Fibroblast of skin of left quadriceps (primary cell): ENCODE measurements around the gene AFF3.
A peak's percentile ranks its signal among the peaks of the same experiment; 100 is the strongest.
"Not testable (repeated sequence)": the region's sequence is repeated elsewhere in the genome, so short reads cannot be mapped to it uniquely, and the experiment has no call there.

Experiments
- DNase-seq, 2 experiments: peaks; one replicate each; pipeline ENCODE4 v3.0.0-alpha.2; 2013; ENCODE audit warnings: low read depth in 2 of 2

Gene AFF3

DNA sequence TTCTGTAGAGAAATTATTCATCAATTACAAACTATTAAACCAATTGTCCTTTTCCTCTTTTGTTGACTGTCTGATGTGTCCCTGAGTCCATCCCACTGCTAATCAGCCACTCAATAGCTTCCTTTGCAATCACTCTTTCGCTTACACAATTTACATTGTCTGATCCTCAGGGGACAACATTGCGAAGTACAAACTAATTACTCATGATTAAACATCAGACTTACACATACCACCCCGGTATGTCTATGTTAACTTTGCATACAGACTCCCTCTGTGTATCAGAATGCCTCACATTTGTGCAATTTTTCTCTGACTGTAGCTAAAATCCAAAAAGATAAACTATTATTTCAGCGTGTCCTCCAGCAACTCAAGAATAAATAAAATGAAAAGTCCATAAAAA lies 388.2 kb downstream of the AFF3 start:
- peak; percentile 77 to 79 for DNase-seq

DNA sequence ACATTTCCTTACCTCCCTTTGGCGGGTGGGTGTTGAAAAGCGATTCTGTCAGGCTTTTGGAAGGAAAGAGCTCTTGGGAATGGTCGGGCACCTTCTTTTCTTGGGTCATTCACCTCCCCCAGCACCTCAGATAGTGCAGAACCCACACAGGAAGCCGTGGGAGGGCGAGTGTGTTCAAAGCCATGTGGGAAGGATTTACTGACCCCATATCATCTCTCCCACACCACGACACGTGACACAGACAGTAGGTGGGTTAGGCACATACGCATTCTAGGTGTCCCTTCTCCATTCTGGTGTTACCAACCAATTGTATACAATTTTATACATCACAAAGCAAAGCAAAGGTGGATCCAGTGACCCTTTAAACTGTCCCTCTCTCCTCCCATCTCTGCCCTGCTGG lies 388.9 kb downstream of the AFF3 start:
- DNase-seq = no peak

DNA sequence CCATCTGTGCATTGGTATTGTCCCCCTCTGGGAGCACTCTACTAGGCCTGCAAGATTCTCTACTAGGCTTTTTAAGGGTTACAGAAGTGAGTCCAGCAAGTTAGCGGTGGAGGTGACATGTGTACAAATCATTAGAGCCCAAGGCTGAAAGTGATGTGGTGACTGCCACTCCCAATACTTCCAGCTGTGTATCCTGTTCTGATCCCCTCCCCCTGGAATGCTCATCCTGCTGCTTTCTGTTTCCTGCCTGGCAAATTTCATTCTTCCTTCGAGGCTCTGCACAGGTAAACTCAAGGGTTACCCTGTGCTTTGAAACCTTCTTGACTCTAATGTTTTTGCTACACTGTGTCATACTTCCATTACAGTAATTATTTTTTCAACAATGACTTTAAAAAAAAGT lies 394.0 kb downstream of the AFF3 start:
- no peak for DNase-seq

DNA sequence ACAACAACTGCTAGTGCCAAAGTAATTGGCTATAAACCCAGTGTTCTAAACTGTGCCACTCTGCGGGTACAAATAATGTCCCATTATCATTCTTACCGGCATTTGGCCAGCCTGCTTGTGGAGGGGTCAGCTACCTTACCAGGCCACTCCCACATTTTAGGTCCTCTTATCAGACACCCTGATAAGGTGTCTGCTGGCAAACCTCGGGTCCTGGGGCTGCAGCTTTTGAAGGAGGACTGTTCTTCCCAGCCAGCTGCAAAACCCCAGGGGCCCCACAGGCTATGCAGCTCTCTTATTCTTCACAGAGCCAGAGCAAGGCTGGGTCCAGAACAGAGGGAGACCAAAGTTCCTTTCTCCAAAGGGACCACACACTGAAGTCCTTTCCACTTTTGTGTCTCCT lies 394.5 kb downstream of the AFF3 start:
- DNase-seq = no peak

DNA sequence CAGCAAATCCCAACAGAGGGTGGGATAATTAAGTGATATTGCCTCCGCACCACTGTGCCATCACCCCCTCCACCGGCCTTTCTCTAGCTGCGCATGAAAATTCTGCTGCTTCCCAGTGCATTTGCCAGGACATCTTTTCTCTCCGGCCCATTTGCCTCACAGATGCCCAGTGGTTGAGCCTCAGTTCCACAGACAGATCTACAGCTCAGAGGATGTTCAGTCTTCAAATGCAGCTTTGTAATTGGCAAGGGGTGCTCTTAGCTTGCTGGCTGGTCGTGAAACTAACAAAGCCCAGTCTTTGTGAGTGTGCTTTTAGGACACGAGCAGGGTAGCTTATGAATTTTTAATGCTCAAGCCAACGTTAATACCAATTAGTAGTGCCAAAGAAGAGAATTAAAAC lies 399.2 kb downstream of the AFF3 start:
- DNase-seq = no peak

DNA sequence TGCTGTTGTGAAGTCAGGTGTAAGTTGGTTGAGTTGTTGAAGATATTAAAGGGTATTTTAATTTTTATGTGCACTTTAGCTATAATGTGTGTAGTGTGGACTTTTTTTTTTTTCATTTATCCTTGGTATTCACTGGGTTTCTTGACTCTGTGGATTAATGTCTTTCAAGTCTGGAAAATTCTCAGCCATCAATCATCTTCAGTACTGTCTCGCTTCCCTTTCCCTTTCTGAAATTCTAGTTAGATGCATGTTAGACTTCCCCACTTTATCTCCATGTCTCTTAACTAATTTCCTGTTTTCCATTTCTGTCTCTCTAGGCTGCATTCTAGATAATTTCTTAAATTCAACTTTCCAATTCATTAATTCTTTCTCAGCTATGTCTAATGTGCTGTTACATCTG lies 404.9 kb downstream of the AFF3 start:
- DNase-seq = no peak

DNA sequence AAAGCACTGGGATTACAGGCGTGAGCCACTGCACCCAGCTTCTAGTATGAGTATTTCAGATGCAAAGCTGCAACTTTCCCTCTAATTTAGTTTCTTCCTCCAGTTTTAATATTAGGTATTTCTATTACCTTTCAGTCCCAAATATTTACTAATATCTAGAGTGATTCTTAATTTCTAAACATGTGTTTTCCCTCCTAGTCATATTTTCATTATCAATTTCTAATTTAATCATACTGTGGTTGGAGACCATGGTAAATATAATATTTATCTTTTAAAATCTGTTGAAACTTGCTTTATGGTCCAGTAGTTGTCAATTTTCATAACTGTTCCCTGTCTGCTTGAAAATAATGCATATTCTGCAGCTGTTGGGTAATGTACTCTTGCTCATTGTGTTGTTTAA lies 406.6 kb downstream of the AFF3 start:
- no peak for DNase-seq

DNA sequence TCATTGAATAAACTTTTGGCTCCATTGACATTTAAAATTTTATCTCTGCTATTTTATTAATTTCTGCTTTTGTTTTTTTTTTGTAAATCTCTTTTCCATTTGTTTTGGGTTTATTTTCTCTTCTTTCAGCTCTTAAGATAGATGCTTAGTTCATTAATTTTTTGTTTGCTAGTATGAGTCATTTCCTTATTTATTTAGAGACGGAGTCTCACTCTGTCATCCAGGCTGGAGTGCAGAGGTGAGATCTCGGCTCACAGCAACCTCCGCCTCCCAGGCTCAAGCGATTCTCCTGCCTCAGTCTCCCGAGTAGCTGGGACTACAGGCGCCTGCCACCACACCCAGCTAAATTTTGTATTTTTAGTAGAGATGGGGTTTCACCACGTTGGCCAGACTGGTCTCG lies 407.1 kb downstream of the AFF3 start:
- DNase-seq = not testable (repeated sequence)

DNA sequence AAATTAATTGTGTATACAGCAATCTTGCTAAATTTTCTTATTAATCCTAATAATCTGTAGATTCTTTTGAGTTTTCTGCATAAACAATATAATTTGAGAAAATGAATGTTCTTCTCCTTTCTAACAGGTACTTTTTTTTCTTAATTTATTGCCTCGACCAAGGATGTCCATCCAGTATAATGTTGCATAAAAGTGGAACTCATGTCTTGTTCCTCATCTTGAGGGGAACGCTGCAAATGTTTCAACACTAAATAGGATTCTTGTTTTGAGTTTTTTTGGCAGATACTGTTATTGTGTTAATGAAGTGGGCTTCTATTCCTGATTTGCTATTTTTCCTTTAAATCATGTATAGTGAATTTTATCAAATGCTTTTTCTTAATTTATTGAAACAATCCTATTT lies 408.2 kb downstream of the AFF3 start:
- DNase-seq = no peak

DNA sequence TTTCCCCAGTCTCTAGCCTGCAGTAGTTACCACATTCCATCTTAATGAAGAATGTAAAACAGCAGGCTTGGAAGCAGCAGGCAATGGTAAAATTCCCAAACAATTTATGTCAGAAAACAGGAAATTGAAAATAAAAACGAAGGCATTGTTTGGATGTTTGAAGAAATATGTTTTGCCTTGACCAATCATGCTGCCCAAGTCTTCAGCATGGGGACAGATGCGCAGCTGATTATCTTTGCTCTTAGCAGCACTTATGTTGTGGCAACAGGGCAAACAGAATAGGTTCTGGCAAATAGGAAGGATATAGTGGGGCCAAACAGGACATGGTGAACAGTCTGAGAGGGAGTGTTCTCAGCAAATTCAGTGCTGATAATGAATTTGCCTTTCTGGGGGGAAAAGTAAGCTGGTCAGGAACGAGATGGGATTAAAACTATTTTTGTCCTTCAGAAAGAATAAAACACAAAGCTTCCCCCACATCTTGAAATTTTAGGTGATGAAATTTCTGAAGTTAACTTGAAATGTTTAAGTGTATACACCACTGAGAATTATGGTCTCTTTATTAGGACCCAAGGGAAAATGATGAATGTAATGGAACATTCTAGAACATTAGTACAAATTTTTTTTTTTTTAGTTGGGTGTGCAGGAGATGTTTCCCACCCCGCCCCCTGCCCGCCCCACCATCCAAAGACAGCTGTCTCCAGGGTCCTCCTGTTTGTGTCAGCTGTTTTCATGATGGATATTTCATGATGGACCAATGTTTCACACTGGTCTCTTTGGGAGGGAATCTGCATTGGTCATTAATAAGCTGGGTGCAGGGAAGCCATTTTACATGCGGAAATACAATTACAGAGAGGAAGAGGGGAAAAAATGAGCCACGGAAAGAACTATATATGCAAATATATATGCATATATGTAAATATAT lies 413.0 kb downstream of the AFF3 start:
- peak; percentile 38 to 44 for DNase-seq

DNA sequence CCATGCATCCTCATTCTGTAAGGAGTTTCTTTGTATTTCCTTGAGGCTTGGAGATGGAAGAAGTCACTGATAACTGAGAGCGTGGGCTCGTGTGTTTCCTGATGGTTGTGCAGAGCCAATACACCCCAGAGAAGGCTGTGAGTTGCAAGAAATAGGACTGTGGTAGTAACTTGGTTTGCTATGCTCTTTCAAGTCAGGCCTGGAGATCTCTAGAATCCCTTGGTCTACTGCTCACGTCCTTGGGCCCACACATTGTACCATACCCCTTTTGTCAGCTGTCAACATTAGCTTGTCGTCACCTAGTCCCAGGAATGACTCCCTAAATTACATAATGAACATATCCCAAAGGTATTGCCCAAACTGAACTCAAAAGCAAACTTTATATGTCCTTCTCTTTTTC lies 414.2 kb downstream of the AFF3 start:
- no peak for DNase-seq

DNA sequence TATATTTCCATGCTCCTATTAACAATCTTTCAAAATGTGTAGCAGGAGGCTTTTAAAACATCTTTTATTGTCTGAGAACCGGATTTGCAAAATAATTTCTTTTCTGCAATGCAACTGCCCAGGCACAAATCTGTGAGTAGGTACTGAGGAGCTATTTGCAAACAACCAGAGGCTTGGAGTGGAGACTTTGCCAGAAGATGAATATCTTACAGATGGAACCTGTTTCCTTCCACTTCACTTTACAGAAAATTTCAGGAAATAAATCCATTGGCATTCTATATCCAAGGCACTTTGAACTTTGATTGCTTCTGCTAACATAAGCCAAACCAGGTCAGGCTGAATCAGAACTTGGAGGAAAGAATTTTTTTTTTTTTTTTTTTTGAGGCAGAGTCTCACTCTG lies 415.2 kb downstream of the AFF3 start:
- no peak for DNase-seq

DNA sequence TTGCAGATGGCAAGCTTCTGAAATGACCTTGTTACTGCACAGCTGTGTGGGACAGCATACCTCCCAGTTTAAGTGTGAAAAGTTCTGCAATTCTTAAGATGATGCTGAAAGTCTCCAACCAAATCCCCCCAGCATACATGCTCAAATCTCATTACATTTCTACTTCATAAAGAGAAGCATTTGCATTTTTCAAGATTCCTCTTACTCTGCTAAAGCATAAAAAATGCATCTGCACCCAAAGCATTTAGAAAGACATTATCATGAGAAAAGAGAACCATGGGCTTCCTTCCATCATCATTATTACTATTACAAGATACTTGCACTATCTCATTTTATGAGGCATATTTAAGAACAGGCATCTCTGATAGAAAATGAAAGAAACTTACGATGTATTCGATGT lies 415.7 kb downstream of the AFF3 start:
- DNase-seq = no peak

DNA sequence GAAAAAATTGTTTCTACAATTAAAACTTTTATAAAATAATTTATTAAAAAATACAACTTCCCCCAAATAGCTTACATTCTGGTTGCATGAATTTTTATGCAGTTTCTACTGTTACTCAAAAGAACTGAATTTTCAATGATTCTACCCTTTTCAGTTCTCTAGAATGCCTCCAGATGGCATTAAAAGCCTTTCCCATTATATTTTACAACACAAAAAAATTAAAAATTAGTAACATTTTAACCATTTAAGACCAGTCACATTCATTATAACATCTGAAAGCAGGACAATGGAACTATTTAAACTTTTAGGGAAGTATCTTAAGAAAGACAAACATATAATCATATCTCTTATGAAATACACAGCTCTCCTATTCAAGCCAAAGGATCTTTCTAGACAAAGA lies 416.6 kb downstream of the AFF3 start:
- DNase-seq = no peak

DNA sequence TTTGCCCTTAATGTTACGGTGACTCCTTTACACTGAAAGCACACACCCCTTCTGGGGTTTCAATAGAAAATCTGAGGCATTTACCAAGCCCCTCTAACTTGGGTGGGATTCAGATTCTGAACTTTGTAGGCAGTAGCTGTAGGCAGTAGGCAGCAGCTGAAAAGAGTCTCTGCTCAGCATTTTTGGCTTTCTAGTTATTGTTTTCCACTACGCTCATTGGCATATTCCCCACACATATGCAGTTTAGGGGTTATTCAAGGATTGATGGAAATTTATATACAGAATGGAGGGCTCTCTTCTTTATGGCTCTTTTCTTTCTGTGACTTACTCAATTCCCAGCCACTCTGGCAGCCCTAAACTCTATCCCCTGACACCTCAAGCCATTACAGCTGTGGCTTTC lies 419.9 kb downstream of the AFF3 start:
- DNase-seq = no peak

DNA sequence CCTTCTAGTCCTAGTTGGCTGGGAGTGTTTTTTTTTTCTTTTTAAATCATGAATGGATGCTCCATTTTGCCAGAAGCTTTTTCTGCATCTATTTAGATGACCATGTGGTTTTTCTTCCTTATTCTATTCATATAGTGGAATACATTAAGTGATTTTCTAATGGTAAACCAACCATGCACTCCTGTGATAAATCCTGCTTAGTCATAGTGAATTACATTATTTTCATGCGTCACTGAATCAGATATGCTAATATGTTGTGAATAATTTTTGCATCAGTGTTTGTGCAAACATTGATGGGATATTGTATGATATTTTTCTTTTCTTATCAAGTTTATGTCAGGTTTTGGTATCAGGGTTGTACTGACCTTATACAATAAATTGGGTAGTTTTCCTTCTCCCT lies 423.3 kb downstream of the AFF3 start:
- no peak for DNase-seq

DNA sequence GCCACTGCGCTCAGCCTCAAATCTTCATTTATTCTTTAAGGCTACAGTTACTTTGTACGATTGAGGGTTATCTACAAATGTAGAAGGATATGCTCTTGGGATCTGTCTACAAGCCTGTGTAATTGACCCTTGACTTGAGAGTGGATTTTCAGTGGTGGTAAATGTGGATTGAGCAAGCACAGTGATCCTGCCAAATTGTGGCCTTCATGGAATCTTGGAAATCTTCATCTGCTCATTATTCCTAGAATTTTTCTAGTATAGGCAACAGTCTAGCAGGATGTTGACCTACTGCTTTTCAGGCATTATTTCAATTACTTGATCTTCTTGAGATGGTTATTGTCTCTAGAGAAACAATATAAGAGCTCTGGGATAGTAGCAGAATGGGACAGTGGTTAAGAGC lies 426.4 kb downstream of the AFF3 start:
- DNase-seq = no peak

DNA sequence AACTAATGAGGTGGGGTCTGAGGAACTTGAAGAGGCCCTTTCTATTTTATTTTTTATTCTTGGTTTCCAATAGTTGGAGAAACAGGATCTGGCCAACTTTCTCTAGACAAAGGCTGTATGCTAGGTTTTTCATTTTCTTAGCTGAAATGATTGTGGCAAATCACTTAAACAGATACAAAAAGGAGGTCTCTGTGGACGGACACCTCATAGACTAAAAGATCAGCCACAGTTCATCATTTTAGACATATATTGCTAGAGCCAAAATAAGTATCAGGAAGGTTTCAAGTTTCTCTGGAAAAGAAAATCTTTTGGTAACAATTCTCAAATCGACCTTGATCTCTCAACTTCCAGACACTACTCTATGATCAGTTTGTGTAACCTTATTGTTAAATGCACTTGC lies 428.0 kb downstream of the AFF3 start:
- no peak for DNase-seq

DNA sequence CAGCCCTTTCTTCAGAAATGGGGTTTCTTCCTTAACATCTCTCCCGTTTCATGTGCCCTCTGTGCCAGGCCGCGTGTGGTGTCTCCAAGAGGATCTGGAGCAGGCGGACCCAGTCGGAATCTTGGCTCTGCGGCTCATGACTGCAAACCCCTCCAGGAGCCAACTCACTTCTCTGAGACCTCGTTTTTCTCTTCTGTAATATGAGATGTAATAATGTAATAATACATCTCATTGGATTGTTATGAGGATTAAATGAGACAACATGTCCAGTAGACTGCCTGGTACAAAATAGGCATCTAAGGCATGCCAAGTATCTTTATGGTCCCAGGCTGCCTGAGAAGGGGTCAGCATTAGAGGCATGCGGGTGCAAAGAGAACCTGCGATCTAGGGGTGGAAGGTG lies 431.2 kb downstream of the AFF3 start:
- no peak for DNase-seq

DNA sequence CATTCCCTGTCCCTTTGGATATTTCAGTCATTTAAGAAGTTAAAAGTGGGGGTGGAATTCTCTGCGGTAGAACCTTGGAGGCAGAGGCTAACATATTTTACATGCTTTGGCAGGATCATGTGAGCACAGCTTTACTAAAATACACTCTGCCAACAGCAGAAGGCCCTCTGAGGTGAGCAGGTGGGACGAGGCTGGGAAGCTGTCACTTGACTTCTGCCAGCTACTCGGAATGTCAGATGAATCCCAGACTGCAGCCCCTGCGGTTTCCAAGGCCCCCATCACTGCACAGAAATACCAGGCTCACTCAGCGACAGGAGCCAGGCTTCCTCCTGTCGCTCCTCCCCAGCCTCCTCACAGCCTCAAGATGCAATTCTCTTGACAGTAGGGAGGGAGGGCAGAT lies 431.7 kb downstream of the AFF3 start:
- no peak for DNase-seq

DNA sequence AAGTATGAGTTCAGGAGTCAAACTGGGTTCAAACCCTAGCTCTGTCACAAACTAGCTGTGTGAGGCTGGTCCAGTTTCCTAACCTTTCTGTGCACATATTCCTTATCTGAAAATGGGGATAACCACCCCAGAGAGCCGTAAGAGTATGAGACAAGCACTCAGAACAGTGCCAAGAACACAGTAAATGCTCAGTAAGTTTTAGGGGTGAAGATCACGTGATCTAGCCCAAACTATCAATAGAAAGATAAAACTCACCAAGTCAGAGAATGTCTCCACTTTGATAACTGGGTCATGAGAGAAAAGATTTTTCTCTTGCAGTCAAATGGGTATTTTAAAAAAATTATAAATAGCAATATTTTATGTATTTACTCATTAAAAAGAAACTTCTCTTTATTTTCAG lies 433.2 kb downstream of the AFF3 start:
- DNase-seq = no peak

DNA sequence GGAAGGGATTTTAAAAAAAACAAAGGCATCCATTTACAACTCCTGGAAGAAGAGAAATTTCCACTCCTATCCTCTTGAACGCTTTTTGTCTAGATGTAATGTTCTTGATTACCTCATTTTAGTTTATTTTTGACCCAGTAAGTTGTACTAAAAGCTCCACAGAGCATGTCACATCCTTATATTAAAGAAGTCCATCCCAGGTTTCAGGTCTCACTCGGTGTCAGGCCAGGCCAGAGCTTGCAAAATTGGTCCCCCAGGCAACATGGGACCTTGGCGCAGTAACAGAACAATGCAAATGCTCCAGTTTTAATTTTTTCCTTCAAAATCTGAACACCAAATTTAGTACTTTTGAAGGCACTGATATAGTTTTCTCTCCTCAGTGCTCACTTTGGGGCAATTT lies 434.2 kb downstream of the AFF3 start:
- no peak for DNase-seq

DNA sequence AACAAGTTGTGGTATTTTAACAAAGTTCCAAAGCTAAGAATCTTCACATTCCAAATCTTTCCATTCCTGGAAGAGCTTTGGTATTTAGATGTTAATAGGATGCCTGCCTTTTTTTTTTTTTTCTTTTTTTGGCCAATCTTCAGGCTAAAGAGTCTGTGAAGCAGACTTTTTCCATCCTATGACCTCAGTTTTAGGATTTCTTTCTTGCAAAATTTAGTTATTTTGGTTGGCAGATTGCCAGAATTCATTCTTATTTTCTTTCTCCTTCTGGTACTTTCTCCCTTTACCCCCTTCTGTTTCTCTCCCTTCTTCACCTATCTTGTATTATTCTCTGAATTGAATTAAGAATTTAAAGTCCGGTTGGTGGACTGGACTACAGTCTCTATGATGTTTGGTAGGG lies 434.8 kb downstream of the AFF3 start:
- peak; percentile 71 to 74 for DNase-seq

DNA sequence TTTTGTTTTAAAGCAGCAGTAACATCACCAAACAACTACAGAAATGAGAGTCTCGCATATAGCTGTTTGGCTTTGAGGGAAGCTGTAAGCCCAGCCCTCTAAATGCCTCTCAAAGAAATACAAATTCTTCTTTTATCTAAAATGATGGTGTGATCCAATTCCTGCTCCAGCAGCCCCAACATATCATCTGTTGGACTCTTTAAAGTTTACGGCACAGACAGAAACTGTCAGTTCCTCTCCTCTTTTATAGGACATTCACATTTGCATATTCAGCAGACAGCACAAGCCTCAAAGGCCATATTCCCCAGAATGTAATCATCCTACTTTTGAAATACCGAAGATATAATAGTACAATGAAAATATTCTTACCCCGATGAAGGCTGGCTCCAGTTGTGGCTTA lies 435.7 kb downstream of the AFF3 start:
- DNase-seq = no peak
